SU-DHL-6 (cell line): ENCODE data around the gene ASH1L.

Experiments used
- H2AFZ ChIP-seq: fragments of 200-600 bp; sonication (generic); 2 replicates; pipeline ENCODE4 v1.6.1; 2014; ENCODE audit warnings: low read depth, mild to moderate bottlenecking, moderate library complexity, mixed read lengths, antibody characterized with exemption, low read length; ENCODE audit not compliant: severe bottlenecking
- H3F3A ChIP-seq: fragments of 200-600 bp; shearing (Covaris generic); 2 replicates; pipeline ENCODE4 v1.6.0; 2016; ENCODE audit warnings: antibody characterized with exemption, mild to moderate bottlenecking; ENCODE audit not compliant: insufficient read depth
- H3K27ac ChIP-seq: fragments of 200-600 bp; sonication (generic); 2 replicates; pipeline ENCODE4 v1.5.1; 2016; ENCODE audit warnings: low read depth, mild to moderate bottlenecking, low read length, moderate library complexity, mixed read lengths
- H3K27me3 ChIP-seq: fragments of 200-600 bp; sonication (generic), shearing (Covaris generic); 2 replicates; pipeline ENCODE4 v1.6.0; 2014; ENCODE audit warnings: mild to moderate bottlenecking, low read length
- H3K36me3 ChIP-seq: fragments of 200-600 bp; sonication (generic); 2 replicates; pipeline ENCODE4 v1.6.1; 2014; ENCODE audit warnings: mild to moderate bottlenecking, low read length, mixed read lengths
- H3K4me2 ChIP-seq: fragments of 300-600, 200-600 bp; shearing (Covaris generic), sonication (generic); 2 replicates; pipeline ENCODE4 v1.6.0; 2014; ENCODE audit warnings: low read length, low read depth, mild to moderate bottlenecking; ENCODE audit not compliant: poor library complexity, severe bottlenecking
- H3K4me3 ChIP-seq: fragments of 200-600 bp; sonication (generic); 2 replicates; pipeline ENCODE4 v1.5.1; 2014; ENCODE audit warnings: antibody characterized with exemption, low read length, mild to moderate bottlenecking, mixed read lengths; ENCODE audit not compliant: insufficient read depth, poor library complexity, severe bottlenecking
- H3K79me2 ChIP-seq: fragments of 200-600 bp; sonication (generic); 2 replicates; pipeline ENCODE4 v1.6.1; 2014; ENCODE audit warnings: mild to moderate bottlenecking, low read length, moderate library complexity; ENCODE audit not compliant: insufficient read depth
- H3K9ac ChIP-seq: fragments of 200-600 bp; sonication (generic); 2 replicates; pipeline ENCODE4 v1.7.0; 2014; ENCODE audit warnings: mild to moderate bottlenecking, low read length
- H3K9me2 ChIP-seq: fragments of 200-600 bp; sonication (generic); replicated peaks from 2 replicates; pipeline ENCODE4 v1.6.1; 2014; ENCODE audit warnings: low read length; ENCODE audit not compliant: insufficient read depth
- H3K9me3 ChIP-seq: fragments of 200-600 bp; sonication (generic); 2 replicates; pipeline ENCODE4 v1.6.1; 2014; ENCODE audit warnings: low read length, mixed read lengths; ENCODE audit not compliant: insufficient read depth
- H4K20me1 ChIP-seq: fragments of 200-600 bp; sonication (generic); 2 replicates; pipeline ENCODE4 v1.6.1; 2014; ENCODE audit warnings: low read depth, mild to moderate bottlenecking, antibody characterized with exemption, low read length, moderate library complexity, mixed read lengths
- CTCF ChIP-seq: fragments of 200-600 bp; sonication (generic); IDR thresholded peaks from one replicate; pipeline ENCODE4 v1.5.1; 2017; ENCODE audit warnings: antibody characterized with exemption, mild to moderate bottlenecking, low read length, moderate library complexity; ENCODE audit not compliant: insufficient read depth, poor library complexity, severe bottlenecking
- EZH2phosphoT487 ChIP-seq: fragments of 200-600 bp; sonication (generic), shearing (Covaris generic); conservative IDR thresholded peaks from 2 replicates; pipeline ENCODE4 v1.6.1; 2018; ENCODE audit warnings: mild to moderate bottlenecking, antibody characterized with exemption, low read length, moderate library complexity, mixed read lengths

Gene ASH1L

GRCh38 chr1:155471026-155471425 is 91.6 kb downstream of the ASH1L start:
- H3K27me3 ChIP-seq, result no peaks in the 10 kb centered on the region
- H3K9ac ChIP-seq, result no peak overlapping the region
- H3F3A ChIP-seq, result no peaks in the 10 kb centered on the region
- TF ChIP-seq CTCF (no peak), EZH2phosphoT487 (no peak)
- H2AFZ ChIP-seq, result no peak overlapping the region
- peaks cover 16% of the 10 kb centered on the region for H4K20me1 ChIP-seq
- H3K36me3 ChIP-seq, result peaks cover 26% of the 10 kb centered on the region
- no peak overlapping the region for H3K4me3 ChIP-seq
- H3K27ac ChIP-seq, result no peak overlapping the region
- peaks cover 68% of the 10 kb centered on the region for H3K79me2 ChIP-seq
- no peaks in the 10 kb centered on the region for H3K9me3 ChIP-seq
- H3K9me2 ChIP-seq, result no peaks in the 10 kb centered on the region
- no peak overlapping the region for H3K4me2 ChIP-seq

- peaks cover 19% of the 10 kb centered on the region for H4K20me1 ChIP-seq
- H3K4me3 ChIP-seq, result no peak overlapping the region
- H3K9me3 ChIP-seq, result no peaks in the 10 kb centered on the region
- no peak overlapping the region for H3K27ac ChIP-seq
- H3K79me2 ChIP-seq, result peaks cover 71% of the 10 kb centered on the region
- peaks cover 24% of the 10 kb centered on the region for H3K36me3 ChIP-seq
- TF ChIP-seq EZH2phosphoT487 (no peak), CTCF (no peak)
- no peaks in the 10 kb centered on the region for H3K9me2 ChIP-seq
- H3K27me3 ChIP-seq, result no peaks in the 10 kb centered on the region
- no peak overlapping the region for H3K4me2 ChIP-seq
- H2AFZ ChIP-seq, result no peak overlapping the region
- H3F3A ChIP-seq, result no peaks in the 10 kb centered on the region; the same call in 1 of the 2 replicates
- H3K9ac ChIP-seq, result no peak overlapping the region
Observed at GRCh38 chr1:155466996-155467395, 95.6 kb downstream of the ASH1L start.

GRCh38 chr1:155466617-155466972 is 96.0 kb downstream of the ASH1L start:
- TF ChIP-seq CTCF (no peak), EZH2phosphoT487 (no peak)
- Histone ChIP-seq H3K36me3 (peaks cover 22% of the 10 kb centered on the region), H3K4me3 (no peak overlapping the region), H4K20me1 (peaks cover 19% of the 10 kb centered on the region), H3K27ac (no peak overlapping the region), H2AFZ (no peak overlapping the region), H3K79me2 (peaks cover 67% of the 10 kb centered on the region), H3K9me3 (no peaks in the 10 kb centered on the region), H3K4me2 (no peak overlapping the region), H3F3A (no peaks in the 10 kb centered on the region; the same call in 1 of the 2 replicates), H3K9me2 (no peaks in the 10 kb centered on the region), H3K9ac (no peak overlapping the region), H3K27me3 (no peaks in the 10 kb centered on the region)
